Measurements from ENCODE around the gene MAN1B1.
"Not testable (repeated sequence)": the region's sequence is repeated elsewhere in the genome, so short reads cannot be mapped to it uniquely, and the experiment has no call there.

MAN1B1 gene

GRCh38 chr9:137052998-137053943 lies 33.5 kb upstream of the MAN1B1 start:
- DNase-seq (ENCODE audit: low read depth), result no peak

- no peak for DNase-seq (ENCODE audit: low read depth)
These were observed 32.5 kb upstream of the MAN1B1 start, which contains the start of gene ENTPD2 for GRCh38 chr9:137053944-137054931. TSS of gene ENTPD2 (minus strand) at chr9:137054061. CDS start at chr9:137053997, 64 bp downstream.

GRCh38 chr9:137054932-137055384 lies 31.8 kb upstream of the MAN1B1 start:
- DNase-seq (ENCODE audit: low read depth), result no peak

- DNase-seq (ENCODE audit: low read depth), result no peak
These were observed 31.1 kb upstream of the MAN1B1 start for GRCh38 chr9:137055385-137056364.

GRCh38 chr9:137056739-137057415 lies 29.9 kb upstream of the MAN1B1 start:
- DNase-seq (ENCODE audit: low read depth), result no peak

DNA sequence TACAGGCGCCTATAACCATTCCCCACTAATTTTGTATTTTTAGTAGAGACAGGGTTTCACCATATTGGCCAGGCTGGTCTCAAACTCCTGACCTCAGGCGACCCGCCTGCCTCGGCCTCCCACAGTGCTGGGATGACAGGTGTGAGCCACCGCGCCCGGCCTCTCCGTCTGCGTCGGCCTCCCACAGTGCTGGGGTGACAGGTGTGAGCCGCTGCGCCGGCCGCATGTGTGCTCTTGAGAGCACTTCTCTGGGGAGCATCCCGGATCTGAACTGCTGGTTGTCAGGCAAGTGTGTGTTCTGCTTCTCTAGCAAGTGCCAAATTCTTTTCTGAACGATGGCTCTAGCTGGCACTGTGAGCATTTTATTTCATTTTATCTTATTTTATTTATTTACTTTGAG lies 29.2 kb upstream of the MAN1B1 start:
- no peak for DNase-seq (ENCODE audit: low read depth)

DNA sequence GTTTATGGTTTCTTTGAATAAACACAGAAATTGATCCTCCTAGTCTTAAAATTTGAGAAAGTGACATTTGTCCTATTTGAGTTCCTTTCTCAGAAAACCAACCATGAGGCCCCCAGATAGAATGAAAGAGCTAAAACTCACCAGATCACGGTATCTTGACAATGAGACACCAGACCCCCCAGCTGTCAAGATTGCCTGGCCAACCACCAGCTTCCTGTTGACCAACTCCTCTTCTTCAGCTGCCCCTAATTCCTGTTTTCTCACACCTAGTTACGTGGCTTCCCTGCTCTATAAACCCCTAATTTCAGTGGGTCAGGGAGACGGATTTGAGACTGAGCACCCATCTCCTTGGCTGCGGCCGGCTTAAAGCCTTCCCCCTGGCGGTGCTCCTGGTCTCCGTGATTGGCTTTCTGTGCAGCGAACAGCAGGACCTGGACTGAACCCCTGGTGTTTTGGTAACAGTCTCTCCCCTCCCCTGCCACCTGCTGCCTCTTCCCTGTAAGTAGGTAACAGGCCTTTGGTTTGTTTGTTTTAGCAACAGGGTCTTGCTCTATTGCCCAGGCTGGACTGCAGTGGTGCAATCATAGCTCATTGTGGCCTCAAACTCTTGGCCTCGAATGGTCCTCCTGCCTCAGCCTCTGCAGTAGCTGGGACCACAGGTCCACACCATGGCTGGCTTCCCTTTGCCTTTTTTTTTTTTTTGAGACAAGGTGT lies 28.1 kb upstream of the MAN1B1 start:
- DNase-seq (ENCODE audit: low read depth), result no peak

DNA sequence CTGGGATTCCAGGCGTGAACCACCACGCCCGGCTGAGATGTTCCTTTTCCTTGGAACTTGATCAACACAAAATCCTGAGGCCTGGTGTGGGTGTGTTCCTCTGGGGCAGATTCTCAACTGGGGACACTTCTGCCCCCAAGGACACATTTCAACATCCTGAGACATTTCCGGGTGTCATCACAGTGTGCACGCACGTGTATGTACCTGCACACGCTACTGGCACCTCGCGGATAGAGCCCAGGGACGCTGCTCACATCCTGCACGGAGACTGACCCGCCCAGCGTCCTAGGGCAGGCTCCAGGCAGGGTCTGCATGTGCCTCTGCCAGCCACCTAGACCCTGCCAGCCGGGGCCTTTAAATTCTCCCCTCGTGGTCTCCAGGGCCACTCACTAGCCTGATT lies 24.4 kb upstream of the MAN1B1 start:
- no peak for DNase-seq (ENCODE audit: low read depth)

DNA sequence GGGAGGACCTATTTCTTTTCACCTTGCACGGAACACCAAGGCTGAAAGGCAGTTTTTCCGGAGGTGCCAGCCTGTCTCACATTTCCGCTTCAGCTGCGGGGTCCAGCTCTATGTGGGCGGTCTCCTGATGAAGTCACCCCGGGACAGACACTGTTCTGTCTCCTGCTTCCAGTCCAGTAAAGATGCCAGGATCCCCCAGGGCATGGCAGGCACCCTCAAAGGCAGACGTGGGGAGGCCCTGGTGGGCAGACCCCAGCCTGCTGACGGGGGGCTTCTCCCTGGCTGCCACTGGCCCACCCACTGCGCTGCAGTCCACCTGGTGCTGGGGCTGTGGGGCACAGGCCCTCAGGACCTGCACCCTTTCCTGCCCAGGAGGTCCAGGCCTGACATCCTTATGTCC lies 24.0 kb upstream of the MAN1B1 start:
- not testable (repeated sequence) for DNase-seq (ENCODE audit: low read depth)

DNA sequence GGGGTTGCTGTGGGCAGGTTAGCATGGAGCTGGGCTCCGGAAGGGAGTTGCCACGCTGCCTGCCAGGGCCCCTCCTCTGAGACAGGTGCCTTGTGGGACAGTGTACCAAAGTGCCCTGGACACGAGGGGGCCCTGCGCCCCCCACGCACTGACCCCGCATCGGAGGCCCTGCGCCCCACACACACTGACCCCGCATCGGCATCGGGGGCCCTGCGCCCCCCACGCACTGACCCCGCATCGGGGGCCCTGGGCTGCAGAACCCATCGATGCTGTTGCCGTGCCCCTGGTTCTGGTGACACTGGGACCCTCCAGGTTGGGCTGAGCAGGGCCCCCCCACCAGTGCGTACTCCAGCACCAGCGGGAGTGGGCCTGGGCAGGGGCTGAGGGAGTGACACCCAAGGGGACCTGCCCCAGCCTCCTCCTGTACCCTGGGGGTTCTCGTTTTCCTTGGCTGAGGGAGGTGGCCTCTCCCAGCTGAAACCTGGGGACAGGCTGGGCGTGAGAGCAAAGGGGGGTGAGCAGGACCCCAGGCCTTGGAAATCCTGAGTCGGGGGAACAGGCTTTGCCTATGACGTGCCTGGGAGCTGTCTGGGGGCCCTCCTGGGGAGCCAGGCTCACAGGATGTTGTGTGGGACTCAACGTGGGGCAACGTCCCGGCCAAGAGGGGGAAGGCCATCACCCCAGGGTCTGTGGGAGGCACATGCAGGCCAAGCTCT lies 23.3 kb upstream of the MAN1B1 start:
- no peak for DNase-seq (ENCODE audit: low read depth)

DNA sequence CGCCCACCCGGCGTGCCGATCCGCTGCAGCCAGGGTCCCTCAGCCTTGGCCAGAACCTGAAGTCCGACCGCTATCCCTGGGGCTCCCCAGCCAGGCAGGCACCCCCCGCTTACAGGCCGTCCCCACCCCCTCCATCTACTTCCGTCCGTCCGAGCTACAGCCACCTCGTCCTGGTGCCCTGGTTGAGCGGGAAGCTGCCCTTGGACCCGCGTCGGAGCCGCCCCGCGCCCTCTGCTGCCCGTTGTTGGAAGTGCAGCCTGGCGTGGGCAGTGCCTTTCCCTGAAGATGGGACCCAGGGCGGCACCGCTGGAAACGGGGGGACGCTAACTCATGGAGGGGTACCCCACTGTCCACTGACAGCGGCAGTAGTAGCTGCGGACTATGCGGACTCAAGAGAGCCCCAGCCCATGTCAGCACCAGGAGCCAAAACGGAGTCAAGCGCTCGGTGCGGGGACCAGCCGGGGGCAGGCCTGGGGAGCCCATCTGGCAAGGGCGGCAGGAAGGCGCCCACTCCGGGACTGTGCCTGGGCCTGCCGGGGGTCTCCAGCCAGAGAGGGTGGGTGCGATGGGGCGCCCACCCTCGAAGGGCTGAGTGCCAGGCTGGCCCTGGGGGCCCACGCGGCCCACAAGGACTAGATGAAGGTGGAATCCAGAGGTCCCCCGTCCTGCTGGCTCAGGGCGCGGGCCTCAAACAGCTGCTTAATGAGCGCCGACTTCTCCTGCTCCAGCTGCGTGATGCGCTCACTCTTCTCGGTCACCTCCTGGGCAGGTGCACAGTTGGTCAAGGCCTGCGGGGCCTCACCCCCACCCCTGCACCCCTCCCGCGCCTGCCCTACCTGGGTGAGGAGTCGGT lies 22.5 kb upstream of the MAN1B1 start:
- DNase-seq (ENCODE audit: low read depth), result no peak

DNA sequence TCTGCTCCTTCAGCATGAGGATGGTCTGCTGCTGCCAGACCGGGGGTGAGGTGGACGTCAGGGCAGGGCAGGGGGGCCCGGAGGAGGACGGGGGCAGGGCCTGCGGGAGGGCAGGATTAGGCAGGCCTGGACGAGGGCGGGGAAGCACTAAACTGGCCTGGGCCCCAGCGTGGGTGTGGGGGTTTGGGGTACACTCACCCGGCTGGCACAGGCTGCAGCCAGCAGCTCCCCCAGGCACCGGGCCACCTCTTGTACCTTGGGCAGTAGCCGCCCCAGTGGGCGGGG lies 22.0 kb upstream of the MAN1B1 start:
- no peak for DNase-seq (ENCODE audit: low read depth)

DNA sequence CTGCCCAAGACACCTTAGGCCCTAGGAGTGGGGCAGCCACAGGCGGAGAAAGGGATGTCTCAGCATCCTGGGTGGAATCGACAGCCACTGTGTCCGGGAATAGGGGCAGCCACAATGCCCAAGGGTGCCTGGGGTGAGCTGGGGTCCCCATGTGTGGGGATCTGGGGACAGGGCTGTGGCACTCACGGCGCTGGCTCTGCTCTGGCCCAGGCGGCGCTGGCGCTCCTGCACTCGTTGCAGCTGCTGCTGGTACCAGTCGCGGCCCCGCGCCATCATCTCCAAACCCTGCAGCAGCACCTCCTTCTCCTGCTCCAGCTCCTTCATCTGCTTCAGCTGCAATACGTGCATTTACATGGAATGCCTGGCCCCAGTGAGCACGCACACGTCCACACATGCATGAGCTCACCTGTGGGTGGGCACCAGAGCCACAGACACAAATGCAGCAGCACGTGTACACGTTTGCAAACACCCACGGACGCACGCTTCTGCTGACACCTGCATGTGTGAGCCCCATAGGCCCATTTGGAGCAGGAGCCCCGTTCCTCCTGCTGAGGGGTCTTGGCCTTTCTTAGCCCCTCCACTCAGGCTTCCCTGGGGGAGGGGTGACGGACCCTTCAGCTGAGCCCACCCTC lies 21.3 kb upstream of the MAN1B1 start:
- no peak for DNase-seq (ENCODE audit: low read depth)

- no peak for DNase-seq (ENCODE audit: low read depth)
These were observed 20.5 kb upstream of the MAN1B1 start for GRCh38 chr9:137066096-137066861.

DNA sequence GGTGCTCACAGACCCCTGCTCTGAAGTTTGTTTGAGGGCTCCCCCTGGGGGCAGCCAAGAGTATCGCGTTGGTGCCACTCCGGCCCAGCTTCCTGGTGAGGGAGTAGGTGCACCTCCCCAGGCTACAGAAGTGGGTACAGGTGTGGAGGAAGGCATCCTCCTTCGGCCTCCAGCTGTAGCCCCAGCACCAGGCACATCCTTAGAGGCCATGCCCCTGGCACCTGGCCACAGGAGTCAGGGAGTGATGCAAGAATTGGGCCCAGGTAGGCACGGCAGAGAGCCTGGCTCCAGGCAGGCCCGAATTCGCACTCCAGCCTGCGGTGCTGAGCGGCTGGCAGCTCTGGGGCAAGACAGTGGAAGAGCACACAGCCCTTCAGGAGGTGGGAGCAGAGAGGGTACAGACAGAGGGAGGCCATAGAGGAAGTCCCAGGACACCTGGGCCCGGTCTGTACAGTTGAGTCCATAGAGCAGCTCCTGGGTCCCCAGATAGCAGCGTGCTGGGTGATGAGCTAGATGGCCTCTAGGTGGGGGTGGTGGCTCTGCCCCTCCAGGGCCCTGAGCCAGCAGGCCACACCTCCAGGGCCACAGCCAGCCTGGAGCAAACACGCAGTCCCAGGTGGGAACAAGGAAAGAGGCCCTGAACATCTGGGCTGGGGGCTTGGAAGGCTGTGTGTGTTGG lies 18.8 kb upstream of the MAN1B1 start:
- DNase-seq (ENCODE audit: low read depth), result peak; percentile 77

All from CMK (cell line).